OCI-LY1 (cell line): Measurements from ENCODE around the gene SLC24A3.
A peak's percentile ranks its signal among the peaks of the same experiment; 100 is the strongest.

Experiments used
- H2AFZ ChIP-seq: fragments of 200-600 bp; sonication (generic), shearing (Covaris generic); 2 replicates; pipeline ENCODE4 v1.6.0; 2014; ENCODE audit warnings: antibody characterized with exemption, mild to moderate bottlenecking, low read length
- H3F3A ChIP-seq: fragments of 200-600 bp; sonication (generic), shearing (Covaris generic); 2 replicates; pipeline ENCODE4 v1.6.0; 2014; ENCODE audit warnings: mild to moderate bottlenecking, antibody characterized with exemption, low read length, moderate library complexity; ENCODE audit not compliant: insufficient read depth
- H3K27ac ChIP-seq: fragments of 200-600 bp; sonication (generic); 2 replicates; pipeline ENCODE4 v1.5.1; 2014; ENCODE audit warnings: low read length, mixed run types, mild to moderate bottlenecking, low read depth; ENCODE audit not compliant: poor library complexity, severe bottlenecking
- H3K27me3 ChIP-seq: fragments of 200-600 bp; sonication (generic); 2 replicates; pipeline ENCODE4 v1.6.0; 2014; ENCODE audit warnings: antibody characterized with exemption, mild to moderate bottlenecking, low read length, moderate library complexity; ENCODE audit not compliant: insufficient read depth
- H3K36me3 ChIP-seq: fragments of 200-600 bp; sonication (generic); 2 replicates; pipeline ENCODE4 v1.6.1; 2014; ENCODE audit warnings: mild to moderate bottlenecking, antibody characterized with exemption, low read length, moderate library complexity, mixed read lengths; ENCODE audit not compliant: insufficient read depth
- H3K4me1 ChIP-seq: fragments of 200-600 bp; sonication (generic); 2 replicates; pipeline ENCODE4 v1.5.1; 2014; ENCODE audit warnings: mild to moderate bottlenecking, low read length, moderate library complexity; ENCODE audit not compliant: insufficient read depth, severe bottlenecking
- H3K4me2 ChIP-seq: fragments of 200-600 bp; sonication (generic), shearing (Covaris generic); 2 replicates; pipeline ENCODE4 v1.6.1; 2014; ENCODE audit warnings: low read length
- H3K4me3 ChIP-seq: fragments of 200-600 bp; sonication (generic); 2 replicates; pipeline ENCODE4 v1.5.1; 2014; ENCODE audit warnings: low read length, low read depth, mild to moderate bottlenecking, mixed read lengths; ENCODE audit not compliant: poor library complexity, severe bottlenecking
- H3K79me2 ChIP-seq: fragments of 200-600 bp; shearing (Covaris generic); 2 replicates; pipeline ENCODE4 v1.6.1; 2016; ENCODE audit warnings: mixed run types, low read length, mixed read lengths; ENCODE audit not compliant: insufficient read depth
- H3K9ac ChIP-seq: fragments of 200-600 bp; sonication (generic), shearing (Covaris generic); 2 replicates; pipeline ENCODE4 v1.6.1; 2014; ENCODE audit warnings: mild to moderate bottlenecking, low read length, mixed read lengths
- H3K9me2 ChIP-seq: fragments of 200-600 bp; sonication (generic), shearing (Covaris generic); 2 replicates; pipeline ENCODE4 v1.6.1; 2014; ENCODE audit warnings: low read depth, mild to moderate bottlenecking, low read length, mixed read lengths
- H3K9me3 ChIP-seq: fragments of 200-600 bp; shearing (Covaris generic); 2 replicates; pipeline ENCODE4 v1.6.1; 2014; ENCODE audit warnings: low read length, mixed read lengths
- H4K20me1 ChIP-seq: fragments of 200-600 bp; sonication (generic), shearing (Covaris generic); 2 replicates; pipeline ENCODE4 v1.6.0; 2016; ENCODE audit warnings: mild to moderate bottlenecking, low read length; ENCODE audit not compliant: insufficient read depth
- EZH2 ChIP-seq: fragments of 200-600 bp; sonication (generic), shearing (Covaris generic); IDR thresholded peaks from 2 replicates; pipeline ENCODE4 v1.8.0; 2017; ENCODE audit warnings: borderline replicate concordance, mixed run types, mild to moderate bottlenecking, antibody characterized with exemption, low read length, moderate library complexity, mixed read lengths
- TF ChIP-seq, protein P1 (sequence below): fragments of 200-600 bp; sonication (generic), shearing (Covaris generic); IDR thresholded peaks from 2 replicates; pipeline ENCODE4 v1.5.1; 2017; ENCODE audit warnings: mild to moderate bottlenecking, antibody characterized with exemption, low read length, moderate library complexity, mixed read lengths

Gene SLC24A3

GRCh38 chr20:19659448-19659847, 447.0 kb downstream of the SLC24A3 start:
- no peaks in the 10 kb centered on the region for H3K79me2 ChIP-seq
- no peaks in the 10 kb centered on the region for H4K20me1 ChIP-seq
- H3K4me1 ChIP-seq, result peaks cover 6% of the 10 kb centered on the region
- no peak overlapping the region for H3K4me3 ChIP-seq
- no peaks in the 10 kb centered on the region for H3K27me3 ChIP-seq
- H3K4me2 ChIP-seq, result no peak overlapping the region
- no peaks in the 10 kb centered on the region for H3K9me3 ChIP-seq
- no peak overlapping the region for H3K27ac ChIP-seq
- no peak overlapping the region for H2AFZ ChIP-seq
- no peaks in the 10 kb centered on the region for H3K9me2 ChIP-seq
- H3K9ac ChIP-seq, result no peak overlapping the region
- no peak for TF ChIP-seq EZH2
- TF ChIP-seq, protein P1, sequence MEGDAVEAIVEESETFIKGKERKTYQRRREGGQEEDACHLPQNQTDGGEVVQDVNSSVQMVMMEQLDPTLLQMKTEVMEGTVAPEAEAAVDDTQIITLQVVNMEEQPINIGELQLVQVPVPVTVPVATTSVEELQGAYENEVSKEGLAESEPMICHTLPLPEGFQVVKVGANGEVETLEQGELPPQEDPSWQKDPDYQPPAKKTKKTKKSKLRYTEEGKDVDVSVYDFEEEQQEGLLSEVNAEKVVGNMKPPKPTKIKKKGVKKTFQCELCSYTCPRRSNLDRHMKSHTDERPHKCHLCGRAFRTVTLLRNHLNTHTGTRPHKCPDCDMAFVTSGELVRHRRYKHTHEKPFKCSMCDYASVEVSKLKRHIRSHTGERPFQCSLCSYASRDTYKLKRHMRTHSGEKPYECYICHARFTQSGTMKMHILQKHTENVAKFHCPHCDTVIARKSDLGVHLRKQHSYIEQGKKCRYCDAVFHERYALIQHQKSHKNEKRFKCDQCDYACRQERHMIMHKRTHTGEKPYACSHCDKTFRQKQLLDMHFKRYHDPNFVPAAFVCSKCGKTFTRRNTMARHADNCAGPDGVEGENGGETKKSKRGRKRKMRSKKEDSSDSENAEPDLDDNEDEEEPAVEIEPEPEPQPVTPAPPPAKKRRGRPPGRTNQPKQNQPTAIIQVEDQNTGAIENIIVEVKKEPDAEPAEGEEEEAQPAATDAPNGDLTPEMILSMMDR, result no peak
- no peaks in the 10 kb centered on the region for H3K36me3 ChIP-seq
- no peaks in the 10 kb centered on the region for H3F3A ChIP-seq

GRCh38 chr20:19660808-19661378, 448.5 kb downstream of the SLC24A3 start:
- Histone ChIP-seq H3K36me3 (no peaks in the 10 kb centered on the region), H3K4me2 (no peak overlapping the region), H3K27me3 (no peaks in the 10 kb centered on the region), H3K9me2 (no peaks in the 10 kb centered on the region), H3K27ac (no peak overlapping the region), H3K79me2 (no peaks in the 10 kb centered on the region), H3K4me1 (peaks cover 6% of the 10 kb centered on the region), H3K4me3 (no peak overlapping the region), H3K9me3 (no peaks in the 10 kb centered on the region), H2AFZ (no peak overlapping the region), H4K20me1 (no peaks in the 10 kb centered on the region), H3K9ac (no peak overlapping the region), H3F3A (no peaks in the 10 kb centered on the region)
- TF ChIP-seq, protein P1, result no peak
- TF ChIP-seq EZH2, result no peak

DNA sequence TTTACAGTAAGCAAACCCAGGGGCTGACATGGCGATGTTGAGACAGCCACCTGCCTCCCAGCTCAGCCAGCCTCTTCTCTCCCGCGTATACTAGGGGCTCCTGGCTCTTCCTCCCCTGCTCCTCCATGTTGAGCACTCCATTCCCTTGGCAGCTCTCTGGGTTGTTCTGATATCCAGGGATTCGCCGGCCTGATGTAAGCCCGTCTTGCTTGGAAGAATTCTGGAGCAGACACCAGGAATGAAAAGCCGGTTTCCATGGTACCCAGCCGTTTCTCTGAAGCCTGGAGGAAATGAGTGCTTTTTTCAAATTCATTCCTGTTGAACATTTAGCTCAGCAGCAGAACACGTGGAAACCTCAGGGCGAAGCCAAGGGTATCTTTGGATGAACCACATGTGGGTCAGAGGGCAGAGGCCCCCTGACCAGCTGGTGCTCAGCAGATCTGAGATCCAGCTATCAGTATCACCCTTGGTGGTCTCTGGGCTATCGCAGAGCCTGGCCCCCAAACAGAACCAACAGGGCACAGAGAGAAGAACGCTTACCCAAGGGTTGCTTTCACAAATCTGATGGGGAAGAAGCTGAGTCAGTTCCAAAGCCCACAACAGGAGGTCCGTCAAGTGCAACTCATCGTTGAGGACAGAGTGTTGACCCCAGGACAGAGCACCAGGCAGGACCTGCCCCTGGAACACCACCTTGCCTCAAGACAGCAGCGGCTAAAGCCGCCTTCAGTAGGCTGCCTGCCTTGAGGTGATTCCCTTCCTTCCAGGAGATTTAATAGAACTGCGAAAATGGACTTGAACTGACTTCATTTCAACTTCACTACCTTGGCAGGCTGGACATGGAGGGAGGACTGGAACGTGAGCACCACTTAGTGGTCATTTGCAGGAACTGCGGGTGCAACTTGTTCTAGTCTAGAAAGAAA, 449.5 kb downstream of the SLC24A3 start:
- Histone ChIP-seq H3K27me3 (no peaks in the 10 kb centered on the region), H4K20me1 (no peaks in the 10 kb centered on the region), H3K9me3 (no peaks in the 10 kb centered on the region), H3K9me2 (no peaks in the 10 kb centered on the region), H3K9ac (no peak overlapping the region), H3K27ac (no peak overlapping the region), H3K79me2 (no peaks in the 10 kb centered on the region), H3K4me2 (no peak overlapping the region), H3K4me1 (peaks cover 6% of the 10 kb centered on the region), H3K4me3 (no peak overlapping the region), H2AFZ (no peak overlapping the region), H3F3A (no peaks in the 10 kb centered on the region), H3K36me3 (no peaks in the 10 kb centered on the region)
- no peak for TF ChIP-seq EZH2
- TF ChIP-seq, protein P1, result peak; percentile 97
